ENCODE results near the gene SPAAR.

Gene SPAAR

DNA sequence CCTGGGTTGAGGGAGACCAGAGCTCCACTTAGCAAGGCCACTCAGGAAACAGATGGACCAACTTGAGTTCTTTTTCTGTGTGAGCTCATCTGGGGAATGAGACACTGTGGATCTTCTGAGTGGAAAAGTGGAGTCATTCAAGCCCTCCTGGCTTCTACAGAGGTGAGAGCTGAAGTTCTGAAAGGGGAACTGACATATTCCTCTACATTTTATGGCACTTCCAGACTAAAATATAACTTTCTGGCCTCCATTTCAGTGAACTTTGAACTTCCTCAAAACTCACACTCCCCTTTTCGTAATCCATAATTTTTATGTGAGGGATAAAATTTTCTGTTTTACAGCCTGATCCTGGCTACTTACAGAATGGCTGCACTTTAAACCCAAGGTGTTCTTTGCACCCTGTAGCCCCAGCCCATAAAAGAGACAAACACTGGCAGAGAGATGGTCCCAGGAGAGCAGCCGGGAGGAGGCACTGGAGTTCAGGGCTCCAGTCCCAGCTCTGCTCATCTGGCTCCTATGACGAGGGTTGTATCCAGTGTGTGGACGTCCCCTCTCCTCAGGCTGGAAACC is 10.8 kb downstream of the SPAAR start:
- TF ChIP-seq CTCF (IDR thresholded peaks at IDR 0.05): no peak

GRCh38 chr9:35923598-35923926 is 14.3 kb downstream of the SPAAR start:
- no peak for TF ChIP-seq CTCF (IDR thresholded peaks at IDR 0.05)

DNA sequence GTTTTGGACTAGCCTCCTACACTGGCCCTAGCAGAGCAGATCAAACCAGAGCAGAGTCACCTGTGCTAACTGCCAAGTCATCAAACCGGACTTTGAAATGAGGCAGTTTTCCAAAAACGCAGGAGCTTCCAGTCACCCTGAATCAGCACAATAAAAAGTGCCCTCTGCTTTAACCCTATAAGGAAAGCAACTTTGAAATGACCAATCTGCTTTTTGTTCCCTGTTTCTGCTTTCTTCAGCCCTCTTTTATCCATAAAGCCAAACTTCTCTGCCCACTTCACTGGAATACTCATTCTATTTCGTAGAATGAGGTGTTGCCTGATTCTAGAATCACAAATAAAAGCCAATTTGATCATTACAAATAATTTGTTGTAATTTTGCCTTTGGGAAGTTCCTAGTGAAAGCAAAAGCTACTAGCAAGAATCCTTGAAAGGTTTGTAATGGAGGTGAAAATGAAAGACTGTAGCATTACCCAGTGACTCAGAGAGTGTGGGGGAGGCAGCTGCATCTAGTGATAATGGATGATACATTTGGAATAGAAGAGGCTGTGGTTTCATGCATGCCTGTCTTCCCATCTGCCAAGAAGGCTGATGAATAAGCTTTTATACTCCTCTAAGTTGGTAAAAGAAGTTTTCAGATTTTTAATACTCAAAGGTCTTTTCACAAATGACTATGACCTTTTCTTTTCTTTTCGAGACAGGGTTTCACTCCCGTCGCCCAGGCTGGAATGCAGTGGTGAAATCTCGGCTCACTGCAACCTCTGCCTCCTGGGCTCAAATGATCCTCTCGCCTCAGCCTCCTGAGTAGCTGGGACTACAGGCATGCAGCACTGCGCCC is 14.9 kb downstream of the SPAAR start:
- no peak for TF ChIP-seq CTCF (IDR thresholded peaks at IDR 0.05)

DNA sequence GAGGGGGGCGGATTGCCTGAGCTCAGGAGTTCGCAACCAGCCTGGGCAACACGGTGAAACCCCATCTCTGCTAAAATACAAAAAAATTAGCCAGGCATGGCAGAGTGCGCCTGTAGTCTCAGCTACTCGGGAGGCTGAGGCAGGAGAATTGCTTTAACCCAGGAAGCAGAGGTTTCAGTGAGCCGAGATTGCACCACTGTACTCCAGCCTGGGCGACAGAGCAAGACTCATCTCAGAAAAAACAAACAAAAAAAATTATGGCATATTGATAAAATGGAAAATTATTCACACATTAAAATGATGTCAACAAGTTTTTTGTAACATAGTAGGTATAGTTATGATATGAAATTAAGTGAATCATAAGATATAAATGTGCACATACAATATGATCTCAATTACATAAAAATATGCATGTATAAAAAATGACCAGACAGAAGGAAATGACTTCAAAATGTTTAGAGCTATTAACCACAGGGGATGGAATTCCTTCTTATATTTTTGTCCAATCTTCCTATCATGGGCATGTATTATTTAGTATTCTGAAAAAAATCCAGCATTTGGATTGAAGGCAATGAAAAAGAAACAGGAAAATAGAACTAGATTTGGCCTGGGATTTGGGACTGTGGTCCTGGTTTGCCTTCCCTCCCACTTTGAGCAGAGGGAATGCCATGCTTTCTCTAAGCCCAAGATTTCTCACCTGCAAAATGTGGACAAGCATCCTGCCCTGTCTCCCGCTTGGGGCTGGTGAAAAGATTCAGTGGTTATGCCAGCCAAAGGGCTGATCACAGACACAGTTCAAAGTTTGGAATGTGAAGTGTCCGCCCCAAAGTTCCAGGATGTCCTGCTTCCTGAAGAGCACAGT is 19.5 kb downstream of the SPAAR start:
- TF ChIP-seq CTCF (IDR thresholded peaks at IDR 0.05): no peak

GRCh38 chr9:35929453-35929718 is 20.1 kb downstream of the SPAAR start:
- TF ChIP-seq CTCF (IDR thresholded peaks at IDR 0.05): no peak

GRCh38 chr9:35930521-35930920 is 21.2 kb downstream of the SPAAR start:
- TF ChIP-seq CTCF (IDR thresholded peaks at IDR 0.05): no peak

DNA sequence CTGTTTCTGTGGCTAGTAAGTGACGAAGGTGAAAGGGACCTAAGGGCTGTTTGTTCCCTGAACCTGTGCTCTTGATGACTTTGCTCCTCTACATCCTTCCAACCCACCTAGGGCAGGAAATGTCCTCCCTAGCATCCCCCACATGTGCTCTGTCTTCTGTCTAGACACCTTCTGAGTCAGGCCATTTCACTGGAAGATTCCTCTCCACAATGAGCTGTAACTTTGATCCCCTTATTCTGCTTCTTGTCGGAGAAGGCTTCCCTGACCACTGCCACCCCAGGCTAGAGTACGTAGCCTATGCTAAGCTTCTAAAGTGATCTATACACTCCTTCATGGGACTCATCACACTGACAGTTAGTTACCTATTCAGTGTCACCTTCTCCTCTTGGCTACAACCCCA is 21.7 kb downstream of the SPAAR start:
- TF ChIP-seq CTCF (IDR thresholded peaks at IDR 0.05): no peak

All from LNCAP (cell line).